Right cardiac atrium (tissue), 5 donors: ENCODE measurements around the gene CHRD. TPM values are rescaled to one million over a fixed set of nuclear protein-coding genes. Genes with fewer than 3 reads are reported as not detected.
A peak's percentile ranks its signal among the peaks of the same experiment; 100 is the strongest.

ENCODE experiments used
- ATAC-seq, 2 donors: fragments of 200-7000 bp; cut with Tn5 transposase; one replicate each; pipeline versions ENCODE4 v1.8.0 to v1.9.1; 2020; ENCODE audit warnings: moderate library complexity in 2 of 2, mild to moderate bottlenecking in 1 of 2
- DNase-seq, 3 donors: peaks; one replicate each; pipeline ENCODE4 v3.0.0-alpha.2; 2020
- H3K27ac ChIP-seq: one replicate; pipeline ENCODE4 v1.5.1; 2013; ENCODE audit warnings: mild to moderate bottlenecking, low read length, control low read depth, moderate library complexity
- H3K27me3 ChIP-seq: one replicate; pipeline ENCODE4 v1.6.1; 2013; ENCODE audit not compliant: control insufficient read depth, insufficient read depth
- H3K4me1 ChIP-seq: one replicate; pipeline ENCODE4 v1.6.1; 2013; ENCODE audit warnings: low read length; ENCODE audit not compliant: control insufficient read depth, insufficient read depth
- H3K4me3 ChIP-seq: one replicate; pipeline ENCODE4 v1.5.1; 2013; ENCODE audit warnings: low read length, control low read depth
- H3K9me3 ChIP-seq: one replicate; pipeline ENCODE4 v1.6.1; 2013; ENCODE audit warnings: low read length; ENCODE audit not compliant: control insufficient read depth
- WGBS: extraction: QIAGEN DNeasy Blood & Tissue Kit; methylation state at CpG from one replicate; pipeline ENCODE4 v1.1.7; 2013; 5-methylcytosine and 5-hydroxymethylcytosine counted together
- intact Hi-C, 4 donors: fragments of 100-400 bp; cut with DNase I; formaldehyde crosslinking; loops; one replicate each; pipeline versions ENCODE4 v1.11.0 to v1.14.0; 2022 to 2023
- polyA plus RNA-seq: library from polyadenylated mRNA; stranded (reverse); fragments of 200-250 nt; gene quantifications from one replicate; pipeline ENCODE4 v1.2.3, GENCODE V29; 2013
- total RNA-seq, 4 donors: library from RNA; stranded (reverse); fragmentation: NEBNext Ultra II Directional; extraction: Animal tissue kit (Norgen Biotek cat#: 25700); gene quantifications; one replicate each; pipeline ENCODE4 v1.2.1, GENCODE V29; 2021
- donor health status: healthy with polysubstance abuse.
- donor health status: DM: no; HTN: yes; CAD: no.
- donor health status: DM: no; HTN: no; CAD: no.
- donor health status: DM: no; HTN: yes; CAD: no; lungs with severe emphysema.
- donor health status: DM: yes; HTN: yes; CAD: no.

Gene CHRD
- total and polyA plus RNA-seq, 5 donors, result 8.6 to 12.1 (median 10.8) TPM

DNA sequence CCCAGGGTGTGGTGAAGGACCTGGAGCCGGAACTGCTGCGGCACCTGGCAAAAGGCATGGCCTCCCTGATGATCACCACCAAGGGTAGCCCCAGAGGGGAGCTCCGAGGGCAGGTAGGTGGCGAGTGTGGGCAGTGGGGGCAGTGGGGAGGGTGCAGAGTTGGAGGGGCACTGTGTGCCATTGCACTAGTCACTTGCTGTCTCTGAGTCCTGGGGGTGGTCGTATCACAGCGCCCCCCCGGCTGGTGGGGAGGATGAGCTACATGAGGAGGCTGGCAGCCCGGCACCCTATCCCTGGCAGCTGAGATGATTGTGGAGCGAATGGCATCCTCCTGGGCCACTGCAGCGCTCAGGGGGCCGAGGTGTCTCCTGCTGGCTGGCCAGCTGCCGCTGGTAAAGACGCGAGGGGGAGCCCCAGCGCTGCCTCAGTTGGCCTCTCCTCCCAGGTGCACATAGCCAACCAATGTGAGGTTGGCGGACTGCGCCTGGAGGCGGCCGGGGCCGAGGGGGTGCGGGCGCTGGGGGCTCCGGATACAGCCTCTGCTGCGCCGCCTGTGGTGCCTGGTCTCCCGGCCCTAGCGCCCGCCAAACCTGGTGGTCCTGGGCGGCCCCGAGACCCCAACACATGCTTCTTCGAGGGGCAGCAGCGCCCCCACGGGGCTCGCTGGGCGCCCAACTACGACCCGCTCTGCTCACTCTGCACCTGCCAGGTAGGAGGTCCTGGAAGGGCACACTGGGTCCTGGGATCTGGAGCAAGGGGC, 6.4 kb downstream of the CHRD start:
- 72% methylated on average over 37 of the region's 37 CpGs for WGBS
- DNase-seq, result no peak

GRCh38 chr3:184387174-184387714, 7.4 kb downstream of the CHRD start:
- 92% methylated on average over 12 of the region's 12 CpGs for WGBS
- Histone ChIP-seq H3K4me3 (no peak overlapping the region), H3K9me3 (no peaks in the 10 kb centered on the region), H3K27ac (no peak overlapping the region), H3K4me1 (no peaks in the 10 kb centered on the region), H3K27me3 (no peaks in the 10 kb centered on the region)
- intact Hi-C loops, result loop anchor here in 1 of 4 donors (10.0 kb wide), 1 partner anchor 388 kb away; no protein-coding TSS in a partner anchor
- no peak for ATAC-seq
- DNase-seq, result no peak

More for the DNA sequence above, 6.4 kb downstream of the CHRD start:
- Histone ChIP-seq H3K4me1 (peaks cover under 1% of the 10 kb centered on the region), H3K9me3 (no peaks in the 10 kb centered on the region), H3K27ac (no peak overlapping the region), H3K27me3 (no peaks in the 10 kb centered on the region), H3K4me3 (no peak overlapping the region)
- intact Hi-C loops, result loop anchor here in 1 of 4 donors (10.0 kb wide), 1 partner anchor 389 kb away; no protein-coding TSS in a partner anchor
- ATAC-seq, result no peak

DNA sequence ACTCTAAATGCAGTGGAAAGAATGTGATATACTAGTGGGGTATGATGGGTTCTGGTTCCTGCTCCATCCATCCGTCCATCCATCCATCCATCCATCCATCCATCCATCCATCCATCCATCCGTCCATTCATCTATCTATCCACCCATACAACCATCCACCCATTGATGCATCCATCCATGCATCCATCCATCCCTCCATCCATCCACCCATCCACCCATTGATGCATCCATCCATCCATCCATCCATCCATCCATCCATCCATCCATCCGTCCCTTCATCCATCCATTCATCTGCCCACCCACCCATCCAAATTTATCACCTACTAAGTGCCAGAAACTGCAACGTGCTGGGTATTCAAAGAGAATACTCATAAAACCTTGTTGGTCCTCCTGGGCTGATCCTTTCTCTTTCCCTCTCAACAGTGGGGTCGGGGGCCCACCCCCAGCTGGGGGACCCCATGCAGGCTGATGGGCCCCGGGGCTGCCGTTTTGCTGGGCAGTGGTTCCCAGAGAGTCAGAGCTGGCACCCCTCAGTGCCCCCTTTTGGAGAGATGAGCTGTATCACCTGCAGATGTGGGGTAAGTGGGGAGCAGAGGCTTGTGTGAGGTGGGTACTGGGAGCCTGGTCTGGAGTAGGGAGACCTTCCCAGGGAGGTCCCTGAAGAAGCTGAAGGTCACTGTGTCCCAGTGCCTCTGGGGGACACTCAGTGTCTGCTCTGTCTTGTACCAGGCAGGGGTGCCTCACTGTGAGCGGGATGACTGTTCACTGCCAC, 8.5 kb downstream of the CHRD start:
- 71% methylated on average over 8 of the region's 8 CpGs for WGBS
- Histone ChIP-seq H3K27ac (no peak overlapping the region), H3K9me3 (no peaks in the 10 kb centered on the region), H3K27me3 (no peaks in the 10 kb centered on the region), H3K4me1 (no peaks in the 10 kb centered on the region), H3K4me3 (no peak overlapping the region)
- DNase-seq (no peak), ATAC-seq (no peak)
- intact Hi-C loops, result loop anchor here in 1 of 4 donors (10.0 kb wide), 1 partner anchor 386 kb away; no protein-coding TSS in a partner anchor

DNA sequence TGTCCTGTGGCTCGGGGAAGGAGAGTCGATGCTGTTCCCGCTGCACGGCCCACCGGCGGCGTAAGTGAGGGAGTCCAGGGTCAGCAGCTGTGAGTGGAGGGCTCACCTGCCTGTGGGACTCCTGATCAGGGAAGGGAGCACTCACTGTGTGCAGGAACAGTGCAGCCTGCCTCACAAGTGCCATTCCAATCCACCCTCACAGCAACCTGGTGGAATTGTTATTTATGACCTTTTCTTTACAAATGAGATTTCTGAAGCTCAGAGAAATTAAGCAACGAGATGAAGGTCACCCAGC, 9.0 kb downstream of the CHRD start:
- H3K4me3 ChIP-seq, result no peak overlapping the region
- no peak for DNase-seq
- no peaks in the 10 kb centered on the region for H3K4me1 ChIP-seq
- no peak overlapping the region for H3K27ac ChIP-seq
- ATAC-seq, result no peak
- intact Hi-C loops, result loop anchor here in 1 of 4 donors (10.0 kb wide), 1 partner anchor 386 kb away; no protein-coding TSS in a partner anchor
- 83% methylated on average over 8 of the region's 8 CpGs for WGBS
- no peaks in the 10 kb centered on the region for H3K27me3 ChIP-seq
- no peaks in the 10 kb centered on the region for H3K9me3 ChIP-seq

DNA sequence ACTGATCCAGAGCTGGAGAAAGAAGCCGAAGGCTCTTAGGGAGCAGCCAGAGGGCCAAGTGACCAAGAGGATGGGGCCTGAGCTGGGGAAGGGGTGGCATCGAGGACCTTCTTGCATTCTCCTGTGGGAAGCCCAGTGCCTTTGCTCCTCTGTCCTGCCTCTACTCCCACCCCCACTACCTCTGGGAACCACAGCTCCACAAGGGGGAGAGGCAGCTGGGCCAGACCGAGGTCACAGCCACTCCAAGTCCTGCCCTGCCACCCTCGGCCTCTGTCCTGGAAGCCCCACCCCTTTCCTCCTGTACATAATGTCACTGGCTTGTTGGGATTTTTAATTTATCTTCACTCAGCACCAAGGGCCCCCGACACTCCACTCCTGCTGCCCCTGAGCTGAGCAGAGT, 9.5 kb downstream of the CHRD start:
- Histone ChIP-seq H3K9me3 (no peaks in the 10 kb centered on the region), H3K4me1 (no peaks in the 10 kb centered on the region), H3K27ac (no peak overlapping the region), H3K4me3 (no peak overlapping the region), H3K27me3 (no peaks in the 10 kb centered on the region)
- DNase-seq (no peak), ATAC-seq (no peak)
- WGBS, result 57% methylated on average over 5 of the region's 5 CpGs
- intact Hi-C loops, result loop anchor here in 1 of 4 donors (10.0 kb wide), 1 partner anchor 385 kb away; no protein-coding TSS in a partner anchor

DNA sequence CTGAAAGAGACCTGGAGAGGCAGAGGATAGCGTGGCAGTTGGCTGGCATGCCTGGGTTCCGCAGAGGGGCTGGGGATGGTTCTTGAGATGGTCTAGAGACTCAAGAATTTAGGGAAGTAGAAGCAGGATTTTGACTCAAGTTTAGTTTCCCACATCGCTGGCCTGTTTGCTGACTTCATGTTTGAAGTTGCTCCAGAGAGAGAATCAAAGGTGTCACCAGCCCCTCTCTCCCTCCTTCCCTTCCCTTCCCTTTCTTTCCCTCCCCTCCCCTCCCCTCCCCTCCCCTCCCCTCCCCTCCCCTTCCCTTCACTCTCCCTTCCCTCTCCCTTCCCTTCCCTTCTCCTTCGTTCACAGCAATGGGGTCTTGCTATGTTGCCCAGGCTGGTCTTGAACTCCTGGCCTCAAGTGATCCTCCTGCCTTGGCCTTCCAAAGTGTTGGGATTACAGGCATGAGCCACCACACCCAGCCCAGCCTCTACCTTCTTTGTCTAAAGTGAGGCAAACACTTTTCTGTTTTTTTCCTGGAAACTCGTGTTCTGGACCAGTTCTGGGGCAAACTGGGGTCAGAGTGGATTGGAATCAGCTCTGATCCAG, 10.2 kb downstream of the CHRD start:
- Histone ChIP-seq H3K9me3 (no peaks in the 10 kb centered on the region), H3K4me3 (no peak overlapping the region), H3K27ac (no peak overlapping the region), H3K4me1 (no peaks in the 10 kb centered on the region), H3K27me3 (no peaks in the 10 kb centered on the region)
- WGBS, result 86% methylated on average over 5 of the region's 5 CpGs
- DNase-seq (no peak), ATAC-seq (no peak)
- intact Hi-C loops, result loop anchor here in 1 of 4 donors (10.0 kb wide), 1 partner anchor 385 kb away; no protein-coding TSS in a partner anchor

DNA sequence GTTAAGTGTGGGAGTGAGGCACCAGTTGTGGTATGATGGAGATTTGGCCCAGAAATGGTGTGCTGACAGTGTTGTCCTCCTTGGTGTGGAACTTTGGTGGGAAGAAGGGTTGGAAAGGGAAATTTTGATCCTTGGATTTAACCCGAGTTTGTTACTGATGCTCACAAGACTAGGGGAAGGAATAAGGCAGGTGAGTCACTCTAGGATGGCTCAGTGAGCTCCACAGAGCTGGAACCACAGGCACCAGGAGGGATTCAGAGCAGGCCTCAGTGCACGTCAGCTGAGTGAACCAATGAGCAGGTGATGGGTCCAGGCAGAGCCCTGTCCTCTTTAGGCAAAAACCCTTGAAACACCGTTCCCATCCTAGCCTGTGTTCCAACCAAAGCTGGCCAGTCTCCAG, 11.4 kb downstream of the CHRD start:
- 70% methylated on average over 3 of the region's 3 CpGs for WGBS
- H3K27me3 ChIP-seq, result no peaks in the 10 kb centered on the region
- no peak overlapping the region for H3K27ac ChIP-seq
- no peaks in the 10 kb centered on the region for H3K4me1 ChIP-seq
- ATAC-seq, result no peak
- no peaks in the 10 kb centered on the region for H3K9me3 ChIP-seq
- DNase-seq, result no peak
- no peak overlapping the region for H3K4me3 ChIP-seq
- intact Hi-C loops, result no loop called here

- H3K27me3 ChIP-seq, result no peaks in the 10 kb centered on the region
- no peak overlapping the region for H3K4me3 ChIP-seq
- H3K27ac ChIP-seq, result no peak overlapping the region
- no peaks in the 10 kb centered on the region for H3K9me3 ChIP-seq
- DNase-seq, result no peak
- no peaks in the 10 kb centered on the region for H3K4me1 ChIP-seq
- no peak for ATAC-seq
- intact Hi-C loops, result no loop called here
- 78% methylated on average over 5 of the region's 5 CpGs for WGBS
These were observed 15.4 kb downstream of the CHRD start for GRCh38 chr3:184395320-184395660.

DNA sequence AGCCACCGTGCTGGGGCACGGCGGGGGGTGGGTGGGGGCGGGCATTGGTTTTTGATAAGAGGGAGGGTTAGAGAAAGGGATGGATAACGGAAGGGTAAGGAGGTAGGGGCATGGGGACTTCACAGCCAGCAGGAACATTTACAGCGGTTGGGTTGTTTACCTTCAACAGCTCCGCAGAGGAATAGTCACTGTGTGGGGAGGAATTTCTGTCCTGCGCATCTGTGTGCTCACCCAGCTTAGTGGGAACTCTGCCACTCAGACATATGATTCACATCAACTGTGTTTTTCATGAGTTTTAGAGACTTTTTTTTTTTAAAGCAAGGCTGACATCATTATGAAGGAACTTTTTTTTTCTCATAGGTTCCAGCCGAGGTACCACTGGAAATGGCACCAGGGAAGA, 19.6 kb downstream of the CHRD start:
- H3K27me3 ChIP-seq, result no peaks in the 10 kb centered on the region
- no peaks in the 10 kb centered on the region for H3K4me1 ChIP-seq
- 16% methylated on average over 9 of the region's 9 CpGs for WGBS
- DNase-seq (no peak), ATAC-seq (peak; percentile 40 to 59)
- intact Hi-C loops, result no loop called here
- H3K4me3 ChIP-seq, result no peak overlapping the region
- H3K9me3 ChIP-seq, result no peaks in the 10 kb centered on the region
- H3K27ac ChIP-seq, result no peak overlapping the region

GRCh38 chr3:184405075-184406030, 25.5 kb downstream of the CHRD start:
- no peak for DNase-seq
- no peak for ATAC-seq
- no peaks in the 10 kb centered on the region for H3K4me1 ChIP-seq
- H3K27ac ChIP-seq, result no peak overlapping the region
- H3K9me3 ChIP-seq, result no peaks in the 10 kb centered on the region
- intact Hi-C loops, result no loop called here
- 74% methylated on average over 20 of the region's 20 CpGs for WGBS
- H3K4me3 ChIP-seq, result no peak overlapping the region
- H3K27me3 ChIP-seq, result no peaks in the 10 kb centered on the region
